22Rv1 (cell line): ENCODE results near the gene CHRNA4.

Source experiments
- CTCF ChIP-seq: fragments of 450-650 bp; IDR thresholded peaks from 2 replicates; pipeline ENCODE4 v1.5.1; 2017; ENCODE audit warnings: mild to moderate bottlenecking
- ZFX ChIP-seq: fragments of 450-650 bp; IDR thresholded peaks from 2 replicates; pipeline ENCODE4 v1.6.1; 2017; ENCODE audit warnings: antibody characterized with exemption, borderline replicate concordance

GRCh38 chr20:63317061-63317460, 44.1 kb downstream of the CHRNA4 start:
- no peak for TF ChIP-seq CTCF
- no peak for TF ChIP-seq ZFX
